ENCODE data around the gene ZNF444. TPM values are rescaled to one million over a fixed set of nuclear protein-coding genes. Genes with fewer than 3 reads are reported as not detected.

The ZNF444 gene
- polyA plus RNA-seq, 3 donors = 2.7 to 6.9 (median 3.5) TPM

DNA sequence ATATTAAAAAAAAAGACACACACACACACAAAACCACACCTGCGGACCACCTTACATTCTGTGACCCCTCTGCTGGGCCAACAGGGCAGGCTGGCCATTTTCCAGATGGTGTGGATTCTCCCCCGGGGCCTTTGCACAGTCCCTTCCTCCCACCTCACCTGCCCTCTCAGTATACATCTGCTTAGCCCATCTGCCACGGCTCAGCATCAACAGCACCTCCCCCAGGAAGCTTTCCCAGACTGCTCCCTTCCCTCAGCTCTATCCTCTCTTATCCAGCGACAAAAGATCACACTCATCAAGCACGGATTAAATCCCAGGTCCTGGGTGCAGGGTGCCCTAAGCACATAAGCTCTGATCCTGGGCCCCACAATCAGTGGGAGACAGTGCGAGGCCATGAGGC lies 24.5 kb upstream of the ZNF444 start:
- Histone ChIP-seq H3K4me1 (ENCODE audit: control insufficient read depth in 1 of 2, insufficient read depth in 2 of 2, low read length in 2 of 2) (peaks cover 57 to 83% of the 10 kb centered on the region in 2 donors), H3K9ac (ENCODE audit: insufficient read depth, low read length, poor library complexity, severe bottlenecking) (no peak overlapping the region)

DNA sequence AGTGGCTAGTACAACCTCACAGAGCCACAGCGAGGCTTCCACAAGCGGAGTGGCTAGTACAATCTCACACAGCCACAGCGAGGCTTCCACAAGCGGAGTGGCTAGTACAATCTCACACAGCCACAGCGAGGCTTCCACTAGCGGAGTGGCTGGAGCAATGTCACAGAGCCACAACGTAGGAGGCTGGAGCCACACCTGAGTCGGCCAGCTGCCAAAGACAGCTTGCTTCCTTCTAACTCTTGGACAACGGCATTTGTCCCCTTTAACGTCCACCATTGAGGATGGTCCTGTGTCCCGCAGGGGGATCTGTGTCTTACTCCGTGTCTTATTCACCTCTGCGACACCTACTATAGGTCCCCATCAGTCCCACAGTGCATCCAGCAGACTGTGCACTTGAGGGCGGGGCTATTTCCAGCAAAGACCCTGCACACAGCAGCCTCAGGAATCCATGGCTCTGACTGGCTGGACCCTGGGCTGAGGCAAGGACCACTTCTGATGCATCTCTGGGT lies 23.7 kb upstream of the ZNF444 start:
- Histone ChIP-seq H3K27ac (ENCODE audit: low read depth in 1 of 2, low read length in 2 of 2) (peak overlapping the region in 1 of 2 donors; percentile 95), H3K79me2 (ENCODE audit: insufficient read depth, low read length) (peaks cover 79% of the 10 kb centered on the region), H3K9ac (ENCODE audit: insufficient read depth, low read length, poor library complexity, severe bottlenecking) (no peak overlapping the region), H3K4me2 (replicated peaks; ENCODE audit: extremely low read depth, low read length, poor library complexity, severe bottlenecking) (no peak overlapping the region), H3K27me3 (ENCODE audit: control insufficient read depth in 2 of 2, insufficient read depth in 2 of 2, low read length in 2 of 2) (no peaks in the 10 kb centered on the region), H3K4me3 (replicated peaks in 1 of 3; ENCODE audit: low read depth in 2 of 3, low read length in 3 of 3) (no peak overlapping the region), H3K9me3 (replicated peaks in 1 of 2; ENCODE audit: control insufficient read depth in 1 of 2, insufficient read depth in 1 of 2, low read length in 2 of 2) (no peaks in the 10 kb centered on the region), H3K4me1 (ENCODE audit: control insufficient read depth in 1 of 2, insufficient read depth in 2 of 2, low read length in 2 of 2) (peaks cover 53 to 79% of the 10 kb centered on the region in 2 donors), H4K20me1 (ENCODE audit: insufficient read depth, low read length) (peaks cover 78% of the 10 kb centered on the region), H3K36me3 (replicated peaks in 1 of 2; ENCODE audit: control insufficient read depth in 1 of 2, insufficient read depth in 2 of 2, low read length in 2 of 2) (peaks cover 0 to 20% of the 10 kb centered on the region in 2 donors), H2AFZ (ENCODE audit: insufficient read depth, low read depth, low read length, poor library complexity, severe bottlenecking) (no peak overlapping the region)
- intact Hi-C loops (cut with micrococcal nuclease) = no loop called here
- H3K9me3 Mint-ChIP-seq = peaks cover 0 to 3% (median 0%) of the 10 kb centered on the region in 7 donors
- H3K4me1 Mint-ChIP-seq = peaks cover 69% of the 10 kb centered on the region
- H3K36me3 Mint-ChIP-seq = peaks cover 15 to 38% of the 10 kb centered on the region in 2 donors
- peak overlapping the region in 1 of 7 donors; percentile 70 for H3K27ac Mint-ChIP-seq
- no peak overlapping the region for H3K4me3 Mint-ChIP-seq
- DNase-seq = no peak
- WGBS (ENCODE audit: insufficient coverage) = 94% methylated on average over 14 of the region's 14 CpGs
- peaks cover 0 to 2% (median 0%) of the 10 kb centered on the region in 3 donors for H3K27me3 Mint-ChIP-seq (ENCODE audit: low read depth in 3 of 3)
- TF ChIP-seq, protein P1, sequence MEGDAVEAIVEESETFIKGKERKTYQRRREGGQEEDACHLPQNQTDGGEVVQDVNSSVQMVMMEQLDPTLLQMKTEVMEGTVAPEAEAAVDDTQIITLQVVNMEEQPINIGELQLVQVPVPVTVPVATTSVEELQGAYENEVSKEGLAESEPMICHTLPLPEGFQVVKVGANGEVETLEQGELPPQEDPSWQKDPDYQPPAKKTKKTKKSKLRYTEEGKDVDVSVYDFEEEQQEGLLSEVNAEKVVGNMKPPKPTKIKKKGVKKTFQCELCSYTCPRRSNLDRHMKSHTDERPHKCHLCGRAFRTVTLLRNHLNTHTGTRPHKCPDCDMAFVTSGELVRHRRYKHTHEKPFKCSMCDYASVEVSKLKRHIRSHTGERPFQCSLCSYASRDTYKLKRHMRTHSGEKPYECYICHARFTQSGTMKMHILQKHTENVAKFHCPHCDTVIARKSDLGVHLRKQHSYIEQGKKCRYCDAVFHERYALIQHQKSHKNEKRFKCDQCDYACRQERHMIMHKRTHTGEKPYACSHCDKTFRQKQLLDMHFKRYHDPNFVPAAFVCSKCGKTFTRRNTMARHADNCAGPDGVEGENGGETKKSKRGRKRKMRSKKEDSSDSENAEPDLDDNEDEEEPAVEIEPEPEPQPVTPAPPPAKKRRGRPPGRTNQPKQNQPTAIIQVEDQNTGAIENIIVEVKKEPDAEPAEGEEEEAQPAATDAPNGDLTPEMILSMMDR (IDR thresholded peaks at IDR 0.05) = no peak

More for the DNA sequence above, 24.5 kb upstream of the ZNF444 start:
- Histone ChIP-seq H3K4me2 (replicated peaks; ENCODE audit: extremely low read depth, low read length, poor library complexity, severe bottlenecking) (no peak overlapping the region), H3K27ac (ENCODE audit: low read depth in 1 of 2, low read length in 2 of 2) (peak overlapping the region in 1 of 2 donors; percentile 95), H3K27me3 (ENCODE audit: control insufficient read depth in 2 of 2, insufficient read depth in 2 of 2, low read length in 2 of 2) (no peaks in the 10 kb centered on the region), H3K36me3 (replicated peaks in 1 of 2; ENCODE audit: control insufficient read depth in 1 of 2, insufficient read depth in 2 of 2, low read length in 2 of 2) (peaks cover 0 to 20% of the 10 kb centered on the region in 2 donors), H4K20me1 (ENCODE audit: insufficient read depth, low read length) (peaks cover 86% of the 10 kb centered on the region), H2AFZ (ENCODE audit: insufficient read depth, low read depth, low read length, poor library complexity, severe bottlenecking) (no peak overlapping the region), H3K79me2 (ENCODE audit: insufficient read depth, low read length) (peaks cover 87% of the 10 kb centered on the region), H3K9me3 (replicated peaks in 1 of 2; ENCODE audit: control insufficient read depth in 1 of 2, insufficient read depth in 1 of 2, low read length in 2 of 2) (no peaks in the 10 kb centered on the region), H3K4me3 (replicated peaks in 1 of 3; ENCODE audit: low read depth in 2 of 3, low read length in 3 of 3) (no peak overlapping the region)
- Mint-ChIP-seq H3K4me1 (peaks cover 73% of the 10 kb centered on the region), H3K27me3 (ENCODE audit: low read depth in 3 of 3) (peaks cover 0 to 4% (median 0%) of the 10 kb centered on the region in 3 donors), H3K9me3 (peaks cover 0 to 3% (median 0%) of the 10 kb centered on the region in 7 donors), H3K4me3 (no peak overlapping the region), H3K36me3 (peaks cover 15 to 38% of the 10 kb centered on the region in 2 donors), H3K27ac (peak overlapping the region in 2 of 7 donors; percentile 27 to 75)
- intact Hi-C loops (cut with micrococcal nuclease) = no loop called here
- no peak for DNase-seq
- TF ChIP-seq, protein P1 (IDR thresholded peaks at IDR 0.05) = no peak
- 92% methylated on average over 5 of the region's 6 CpGs for WGBS (ENCODE audit: insufficient coverage)
